ENCODE results near the gene DPP4.
A peak's percentile ranks its signal among the peaks of the same experiment; 100 is the strongest.

The DPP4 gene
- 169 to 262 reads per million in 2 donors for total RNA-seq

DNA sequence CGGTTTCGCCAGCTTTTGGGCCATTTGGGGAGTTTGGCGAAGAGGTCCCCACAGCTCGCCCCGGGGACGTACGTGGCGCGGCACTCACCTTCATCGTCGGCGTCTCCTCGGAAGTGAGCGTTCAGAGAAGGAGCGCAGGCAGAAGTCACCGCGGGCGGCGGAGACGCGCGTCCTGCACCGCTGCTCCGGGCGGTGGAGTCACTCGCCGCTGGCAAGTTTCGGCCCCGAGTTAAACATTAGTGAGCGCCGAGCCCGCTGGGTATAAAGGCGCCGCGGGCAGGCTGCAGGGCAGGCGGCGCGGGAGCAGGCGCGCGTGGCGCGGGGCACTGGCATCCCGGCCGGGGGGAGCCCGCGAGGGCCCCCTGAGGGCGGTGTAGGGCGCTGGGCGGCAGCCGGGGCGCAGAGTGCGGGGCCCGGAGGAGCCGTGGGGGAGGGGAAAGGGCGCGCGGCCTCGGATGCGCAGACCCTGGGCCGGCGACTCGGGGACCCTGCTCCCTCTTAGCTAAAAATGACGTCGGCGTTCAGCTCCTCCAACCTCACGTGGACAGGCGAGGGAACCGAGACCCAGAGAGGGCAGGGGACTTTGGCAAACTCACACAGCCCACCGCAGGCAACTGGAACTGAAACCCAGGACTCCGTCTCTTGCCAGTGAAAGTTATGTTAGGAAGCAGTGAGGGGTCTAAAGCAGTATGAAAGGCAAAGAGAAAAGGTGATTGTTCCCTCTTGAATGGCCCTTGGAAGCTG lies at the start of gene DPP4:
DPP4 (minus strand) TSS at position 328 of the 744 bp plus-strand sequence; CDS start at position 94, 234 bp downstream.
- peak; percentile 50 for DNase-seq

DNA sequence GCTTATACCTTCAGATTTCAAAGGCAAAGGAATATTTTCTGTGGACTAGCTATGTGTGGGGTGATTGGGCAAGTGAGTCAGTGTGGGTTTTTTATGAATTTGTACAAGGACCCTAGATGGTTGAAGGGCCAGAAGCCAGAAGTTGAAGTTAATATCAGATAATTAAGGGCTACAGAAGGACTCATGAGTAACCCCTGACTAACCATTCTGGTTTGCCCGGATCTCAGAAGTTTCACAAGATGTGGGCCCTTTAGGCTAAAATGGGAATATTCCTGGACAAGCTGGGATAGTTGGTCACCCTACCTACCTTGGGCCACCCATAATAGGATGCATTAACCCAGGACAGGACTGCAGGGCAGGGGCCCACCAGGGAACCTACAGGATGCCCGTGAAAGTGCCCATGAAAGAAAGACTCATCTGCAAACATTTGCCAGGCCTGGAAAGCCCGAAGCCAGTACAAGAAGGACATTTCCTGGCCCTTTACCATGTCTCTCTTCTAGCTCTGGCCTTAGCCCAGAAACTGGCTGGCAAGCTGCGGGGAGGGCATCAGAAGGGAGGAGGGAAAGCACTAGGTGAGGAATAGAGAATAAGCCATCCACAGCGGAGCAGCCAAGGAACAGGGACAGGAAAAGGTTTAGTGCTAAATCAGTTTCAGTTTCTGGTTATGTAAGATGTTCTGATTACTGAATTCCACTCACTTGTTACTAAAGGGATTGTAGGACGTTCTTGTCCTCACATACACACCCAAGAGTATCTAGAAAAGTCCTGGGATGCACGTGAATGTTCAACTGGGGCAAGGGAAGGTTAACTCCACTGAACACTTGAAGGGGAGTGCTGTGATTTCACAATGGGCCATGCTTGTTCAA lies 44.4 kb upstream of the DPP4 start:
- no peak for DNase-seq

DNA sequence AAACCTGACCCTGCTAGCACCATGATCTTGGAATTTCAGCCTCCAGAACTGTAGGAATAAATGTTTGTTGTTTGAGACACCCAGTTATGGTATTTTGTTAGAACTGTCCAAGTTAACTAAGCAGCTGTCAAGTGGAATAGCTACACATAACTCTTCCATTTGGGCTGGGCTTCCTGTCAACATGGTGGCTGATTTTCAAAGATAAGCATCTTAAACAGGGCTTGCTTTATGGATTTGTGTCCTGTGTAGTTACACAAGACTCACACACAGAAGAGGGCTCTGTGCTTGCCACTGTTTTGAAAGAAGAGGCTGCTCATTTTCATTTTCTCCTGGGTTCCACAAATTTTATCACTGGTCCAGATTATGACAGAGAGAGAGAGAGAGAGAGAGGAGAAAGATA lies 42.3 kb upstream of the DPP4 start:
- DNase-seq, result no peak

DNA sequence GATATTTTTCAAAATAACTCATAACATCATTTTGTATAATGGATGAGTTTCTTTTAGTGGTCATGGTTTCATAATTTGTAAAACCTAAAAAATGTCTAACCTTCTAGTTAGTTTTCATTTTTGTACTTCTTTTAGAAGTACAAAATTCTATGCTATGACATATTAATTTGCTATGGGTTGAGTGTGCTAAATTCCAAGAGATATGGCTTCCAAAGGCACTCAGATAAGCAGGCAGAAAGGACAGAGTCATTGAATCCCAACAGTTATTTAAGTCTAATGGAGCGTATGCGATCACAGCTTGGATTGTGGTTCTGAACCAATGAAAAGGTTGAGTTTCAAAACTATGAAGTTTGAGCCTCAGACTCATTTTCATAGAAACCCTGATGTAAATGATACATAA lies 41.1 kb upstream of the DPP4 start:
- DNase-seq, result no peak

DNA sequence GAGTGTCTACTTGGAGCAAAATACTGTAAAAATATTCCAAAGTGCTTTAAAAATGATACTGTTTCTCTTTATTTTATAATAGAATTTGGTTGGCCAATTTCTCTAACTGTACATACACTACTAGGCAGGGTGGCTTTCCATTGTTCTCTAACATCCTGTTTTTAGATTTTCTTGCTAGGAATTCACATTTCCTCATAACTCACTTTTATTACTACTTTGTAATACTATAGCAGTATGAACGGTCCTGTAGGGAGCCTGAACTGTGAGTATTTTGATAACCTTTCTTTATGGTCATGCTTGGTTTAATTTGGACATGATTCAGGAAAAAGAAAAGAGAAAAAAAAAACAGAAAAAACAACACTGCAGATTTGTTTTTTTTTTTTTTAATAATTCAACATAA lies 40.3 kb upstream of the DPP4 start:
- no peak for DNase-seq

DNA sequence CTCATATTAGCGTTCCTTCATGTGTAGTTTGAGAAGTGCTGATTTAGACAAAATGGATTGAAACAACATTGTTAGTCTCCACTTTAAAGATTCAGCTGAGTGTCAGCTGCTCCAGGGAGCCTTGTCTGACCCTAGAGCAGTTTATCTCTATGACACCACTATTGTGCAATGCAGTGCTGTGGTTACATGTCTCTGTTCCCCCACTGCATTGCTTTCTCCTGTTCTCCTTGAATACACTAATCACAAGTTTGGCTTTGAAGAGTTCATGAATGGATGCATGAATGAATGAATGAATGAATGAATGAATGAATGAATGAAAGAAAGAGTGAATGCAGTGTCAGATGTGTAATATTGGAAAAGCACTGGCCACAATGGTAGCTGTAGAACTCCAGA lies 39.8 kb upstream of the DPP4 start:
- DNase-seq, result no peak

DNA sequence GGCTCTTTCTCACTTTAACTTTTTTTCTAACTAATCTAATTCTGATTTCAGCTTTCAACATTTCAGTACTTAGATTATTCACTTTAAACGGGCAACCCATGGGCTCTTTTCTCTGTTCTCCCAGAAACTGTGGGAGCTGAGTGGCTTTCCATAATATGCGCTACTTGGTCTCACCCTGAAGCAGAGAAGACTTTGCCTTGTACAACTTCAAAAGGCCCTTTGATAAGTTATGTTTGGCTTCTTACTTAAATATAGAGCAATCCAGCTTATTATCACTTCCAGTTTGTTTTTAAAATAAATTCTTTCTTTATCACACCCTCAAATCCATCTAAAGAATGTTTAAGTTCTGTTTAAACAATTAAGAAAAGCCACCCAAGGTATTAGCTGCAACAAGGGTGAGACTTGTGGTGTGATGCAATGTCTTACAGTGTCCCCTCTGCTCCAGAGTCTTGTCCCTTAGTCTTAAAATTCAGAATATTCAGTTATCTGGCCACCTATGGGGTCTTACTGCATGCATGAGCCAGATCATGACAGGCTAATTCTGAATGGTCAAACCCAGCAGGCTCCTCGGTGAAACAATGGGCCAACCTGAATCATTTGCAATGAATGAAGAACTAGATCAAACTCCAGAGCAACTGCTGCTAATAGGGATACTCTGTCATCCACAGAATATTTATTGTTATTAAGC lies 39.2 kb upstream of the DPP4 start:
- DNase-seq, result no peak

DNA sequence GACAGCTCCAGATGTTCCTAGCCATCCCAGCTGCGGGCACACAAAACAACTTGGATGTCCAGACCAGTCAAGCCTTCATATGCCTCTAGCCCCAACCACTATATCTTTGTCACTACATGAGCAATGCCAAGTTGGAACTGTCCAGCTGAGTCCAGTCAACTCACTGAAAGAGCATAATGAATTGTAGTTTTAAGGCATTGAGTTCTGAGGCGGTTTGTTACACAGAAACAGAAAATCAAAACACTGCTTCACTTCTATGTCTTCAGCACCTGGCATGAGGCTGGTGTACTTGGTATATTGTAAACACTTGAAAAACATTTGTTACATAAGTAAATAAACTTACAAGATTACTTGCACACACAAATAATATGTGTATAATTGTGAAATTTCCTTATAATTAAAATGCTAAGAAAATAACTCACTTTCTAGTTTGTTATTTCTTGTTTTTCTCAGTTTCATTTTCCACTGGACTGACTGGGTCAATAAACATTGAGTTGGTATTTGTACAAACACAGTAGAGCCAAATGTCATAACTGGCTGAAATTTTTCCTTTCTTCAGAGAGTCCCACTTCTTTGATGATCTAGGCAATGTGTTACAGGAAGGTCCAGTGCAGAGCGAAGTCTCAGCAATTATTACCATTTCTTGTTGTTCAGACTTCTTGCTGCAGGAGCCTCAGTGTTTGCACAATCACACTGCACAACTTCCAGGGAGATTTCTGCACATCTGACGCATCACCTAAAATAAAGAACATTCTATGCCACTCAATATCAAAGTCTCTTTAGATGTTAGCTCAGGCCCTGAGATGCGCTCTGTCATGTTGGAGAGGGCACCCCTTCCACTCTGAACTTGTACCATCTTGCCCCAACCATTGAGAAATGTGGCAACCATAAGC lies 38.2 kb upstream of the DPP4 start:
- DNase-seq, result no peak

DNA sequence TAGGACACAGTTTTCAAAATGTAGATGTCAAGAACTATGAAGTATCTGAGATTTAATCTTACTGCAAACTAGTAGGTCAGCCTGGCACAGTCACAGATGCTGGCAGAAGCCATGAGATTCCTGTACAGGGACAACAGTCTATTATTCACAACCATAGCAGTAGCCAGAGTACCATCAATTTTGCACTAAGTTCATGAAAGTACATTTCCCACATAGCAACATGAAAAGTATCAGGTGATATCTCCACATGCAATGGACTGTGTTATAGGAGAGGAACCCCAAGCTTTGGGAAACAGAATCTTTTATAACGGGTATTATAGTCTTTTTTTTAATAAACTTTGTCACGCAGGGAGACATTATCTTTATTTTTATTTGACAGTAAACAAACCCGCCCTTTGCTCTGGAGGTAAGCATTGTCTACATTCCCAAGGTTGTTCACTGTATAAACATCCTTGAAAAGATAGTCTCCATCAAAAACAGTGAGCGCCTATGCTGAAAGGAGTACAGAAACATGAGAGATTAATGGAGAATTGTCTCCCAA lies 33.4 kb upstream of the DPP4 start:
- DNase-seq, result no peak

DNA sequence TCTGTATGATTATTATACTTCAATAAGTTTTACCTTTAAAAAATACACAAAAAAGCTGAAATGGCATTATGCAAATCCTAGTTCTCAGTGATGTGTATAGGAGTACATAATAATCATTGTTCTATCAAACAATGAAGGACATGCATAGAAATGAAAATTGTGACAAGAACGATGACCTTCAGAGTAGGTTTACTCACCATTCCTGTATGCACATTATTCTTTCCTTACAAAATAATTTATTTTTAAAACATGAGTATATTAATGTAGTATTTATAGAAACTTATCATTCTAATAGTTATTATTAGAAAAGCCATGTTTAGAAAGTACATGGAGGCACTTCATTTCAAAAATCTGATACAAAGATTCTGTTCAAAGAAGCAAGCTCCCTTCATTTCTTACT lies 32.7 kb upstream of the DPP4 start:
- DNase-seq, result no peak

DNA sequence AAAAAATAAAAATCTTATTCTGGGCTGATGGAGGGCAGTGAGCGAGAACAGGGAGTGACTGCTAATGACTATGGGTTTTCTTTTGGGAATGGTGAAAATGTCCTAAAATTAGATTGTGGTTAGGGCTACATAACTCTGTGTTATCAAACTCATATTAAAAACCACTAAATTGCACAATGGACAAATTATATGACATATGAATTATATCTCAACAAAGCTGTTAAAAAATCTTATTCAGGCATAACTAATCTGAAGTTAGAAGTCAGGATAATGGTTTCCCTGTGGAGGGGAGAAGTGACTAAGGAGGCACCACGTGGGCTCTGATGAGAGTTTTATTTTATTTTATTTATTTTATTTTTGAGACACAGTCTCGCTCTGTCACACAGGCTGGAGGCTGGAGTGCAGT lies 32.1 kb upstream of the DPP4 start:
- no peak for DNase-seq

DNA sequence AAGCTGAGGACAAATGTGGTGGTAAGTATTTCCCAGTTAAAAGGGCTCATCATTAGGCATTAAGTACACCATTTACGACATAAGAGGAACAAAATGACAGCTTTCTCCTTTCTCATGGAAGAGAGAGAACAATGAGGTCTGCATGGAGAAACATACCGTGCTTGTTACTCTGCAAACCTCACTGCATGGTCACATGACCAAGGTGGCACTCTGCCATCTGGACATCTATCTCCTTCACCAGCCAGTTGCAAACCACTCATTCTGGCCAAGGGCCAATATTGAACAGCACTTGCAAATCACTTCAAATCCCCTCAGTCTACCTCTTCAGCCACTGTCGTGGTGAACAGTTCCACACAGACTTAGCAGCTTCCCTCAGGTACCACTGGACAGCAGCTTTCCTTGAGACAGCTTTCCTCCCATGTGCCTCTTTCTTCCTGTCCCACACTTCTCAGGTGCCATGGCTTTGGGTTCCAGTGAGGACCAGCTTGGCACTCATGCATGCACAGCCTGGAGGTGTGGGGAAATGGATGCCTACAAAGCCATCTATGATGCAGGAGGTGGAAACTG lies 29.5 kb upstream of the DPP4 start:
- no peak for DNase-seq

DNA sequence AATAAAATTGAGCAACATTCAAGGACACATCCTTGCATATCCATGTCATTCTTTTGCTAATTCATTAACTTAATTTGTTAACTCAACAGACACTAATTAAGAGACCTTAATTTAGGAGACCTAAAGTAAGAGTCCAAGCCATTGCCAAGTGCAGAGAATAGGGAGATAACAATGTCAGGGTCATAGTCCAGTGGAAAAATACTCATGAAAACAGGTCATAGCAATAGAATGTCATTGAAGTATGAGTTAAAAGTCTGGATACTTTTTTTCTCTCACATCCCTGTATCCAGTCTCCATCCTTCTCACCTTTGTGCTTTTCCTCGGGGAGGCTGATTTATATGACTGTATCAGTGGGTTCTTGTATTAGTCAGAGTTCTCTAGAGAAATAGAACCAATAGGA lies 26.6 kb upstream of the DPP4 start:
- DNase-seq, result no peak

DNA sequence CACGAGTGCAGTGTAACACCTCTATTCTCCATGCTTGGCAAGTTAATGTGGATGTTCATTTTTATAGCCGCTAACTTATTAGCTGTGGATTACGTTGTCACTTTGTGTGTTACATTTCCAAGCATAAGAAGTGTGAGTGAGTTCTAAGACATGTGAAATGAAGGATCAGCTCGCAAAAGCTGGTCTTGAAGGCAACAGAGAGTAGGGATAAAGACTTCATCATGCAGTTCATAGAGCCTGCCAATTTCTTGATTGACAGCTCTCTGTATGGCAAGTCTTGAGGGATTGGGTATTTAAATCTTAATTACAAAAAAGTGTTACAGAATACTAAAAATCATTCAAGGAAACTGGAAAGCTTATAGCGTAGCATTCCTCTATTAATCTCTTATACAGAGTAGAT lies 25.8 kb upstream of the DPP4 start:
- no peak for DNase-seq

DNA sequence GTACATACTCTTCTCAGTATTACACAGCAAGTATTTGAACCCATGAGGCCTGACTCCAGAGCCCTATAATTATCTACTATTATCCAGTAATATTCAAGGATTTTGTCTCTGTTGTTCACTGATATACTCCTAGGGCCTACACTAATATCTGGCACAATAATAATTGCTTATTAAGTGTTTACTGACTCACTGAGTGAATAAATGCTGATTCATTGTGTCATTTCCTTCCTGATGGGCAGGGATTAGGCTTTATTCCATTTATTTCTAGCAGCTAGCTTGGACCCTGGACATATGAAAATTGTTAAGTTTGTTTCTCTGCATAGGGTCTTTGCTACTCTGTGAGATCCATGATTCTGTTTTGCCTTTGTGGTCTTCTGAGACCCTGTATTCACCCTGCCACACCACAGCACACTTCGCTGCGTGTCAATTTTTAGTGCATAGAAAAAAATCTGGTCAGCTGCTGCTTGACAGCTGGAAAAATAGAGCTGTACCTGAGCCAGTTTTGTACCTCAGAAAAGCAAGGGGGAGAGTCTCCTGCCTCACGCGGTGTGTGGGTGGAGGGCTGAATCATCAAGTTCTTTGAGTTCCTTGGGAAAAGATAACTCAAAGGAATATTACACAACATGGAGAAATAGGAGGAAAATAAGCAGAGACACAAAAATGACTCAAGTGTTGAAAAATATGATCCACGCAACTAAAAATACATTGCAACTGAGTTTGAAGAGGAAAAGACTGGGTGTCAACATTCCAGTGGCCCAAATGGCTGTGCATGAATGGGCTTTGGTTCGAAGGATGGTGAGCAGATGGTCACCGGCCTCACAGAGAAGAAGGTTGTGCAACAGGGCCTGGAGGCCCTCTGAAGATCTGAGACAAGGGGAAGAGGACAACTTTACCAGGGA lies 18.9 kb upstream of the DPP4 start:
- DNase-seq, result no peak

DNA sequence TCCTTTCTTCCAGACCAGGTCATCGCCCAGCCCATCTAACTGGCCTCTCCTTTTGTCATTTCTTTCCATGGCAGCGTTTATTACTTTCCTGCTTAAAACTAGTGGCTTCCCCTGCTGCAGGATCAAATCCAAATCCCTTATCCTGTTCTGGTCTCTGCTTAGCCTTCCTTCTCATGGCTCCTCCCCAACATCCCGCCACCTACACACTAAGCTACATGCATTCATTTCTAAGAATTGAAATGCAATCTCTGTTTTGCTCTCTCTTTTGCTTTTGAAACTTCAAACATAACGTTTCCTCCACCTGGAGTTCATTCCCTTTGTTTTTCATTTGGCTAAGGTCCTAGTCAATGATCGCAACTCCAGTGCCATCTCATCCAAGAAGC lies 18.0 kb upstream of the DPP4 start:
- DNase-seq, result no peak

DNA sequence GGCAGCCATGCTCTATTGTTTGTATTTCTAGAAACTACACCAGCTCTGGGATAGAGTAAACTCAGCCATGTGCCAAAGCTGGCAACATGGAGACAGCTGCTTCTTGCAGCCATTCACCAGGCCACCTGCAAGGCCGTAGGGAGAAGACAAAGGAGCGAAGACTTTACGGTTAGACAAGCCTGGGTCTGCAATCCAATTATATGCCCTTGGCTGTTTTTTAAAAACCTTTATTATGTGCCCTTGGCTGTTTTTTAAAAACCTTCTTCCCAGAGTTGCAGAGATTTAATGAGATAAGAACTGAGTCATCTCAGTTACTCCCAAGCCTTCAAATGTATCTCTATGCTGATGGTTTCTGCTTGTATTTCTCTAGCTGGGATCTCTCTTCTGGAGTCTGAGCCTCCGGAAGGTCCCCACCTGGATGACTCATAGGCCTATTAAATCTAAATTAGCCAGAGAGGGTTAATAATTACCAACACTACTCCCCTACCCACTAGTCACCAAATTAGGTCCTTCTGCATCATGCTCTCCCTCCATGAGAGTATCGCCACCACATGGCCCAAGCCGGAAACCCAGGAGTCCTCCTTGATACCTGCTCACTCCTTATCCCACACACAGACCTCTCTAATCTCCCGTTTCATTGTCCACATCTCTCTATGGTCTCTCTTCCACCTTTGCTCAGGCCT lies 17.5 kb upstream of the DPP4 start:
- peak; percentile 6 for DNase-seq

DNA sequence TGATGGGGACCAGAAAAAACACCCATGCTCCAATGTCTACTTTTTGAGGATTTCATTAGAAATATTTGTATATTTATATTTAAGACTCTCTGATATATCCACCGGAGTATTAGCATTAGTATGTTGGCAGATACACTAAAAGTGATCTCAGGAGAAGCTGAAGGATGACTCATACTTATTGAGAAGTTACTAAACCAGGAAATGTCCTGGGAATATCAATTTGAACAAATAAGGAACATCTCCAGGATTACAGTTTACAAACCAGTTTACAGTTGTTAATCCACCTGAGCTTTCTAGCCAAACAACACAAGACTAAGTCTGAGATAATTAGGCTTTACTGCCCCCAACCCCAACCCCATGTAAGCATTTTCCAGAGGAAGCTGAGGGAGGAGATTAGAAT lies 16.1 kb upstream of the DPP4 start:
- no peak for DNase-seq

DNA sequence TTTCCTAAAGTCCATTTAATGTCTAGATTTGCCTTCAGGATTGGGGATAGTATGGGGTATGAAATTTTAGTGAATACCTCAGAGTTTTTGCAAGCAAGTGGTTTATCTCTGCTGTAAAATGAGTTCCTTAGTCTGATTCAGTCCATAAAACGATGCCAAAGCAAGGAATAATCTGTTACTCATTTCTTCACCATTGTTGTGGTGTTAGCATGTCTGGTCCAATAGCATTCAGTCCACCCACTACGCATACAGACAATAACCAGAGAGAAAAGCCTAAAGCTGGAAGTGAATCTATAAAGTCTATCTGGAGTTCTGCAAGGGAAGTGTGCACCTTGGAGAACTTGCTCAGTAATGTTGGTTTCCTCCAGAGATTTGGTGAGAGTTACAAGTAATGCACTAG lies 12.9 kb upstream of the DPP4 start:
- DNase-seq, result no peak
